HCT116 (cell line): ENCODE results near the gene SUPT3H. TPM values are rescaled to one million over a fixed set of nuclear protein-coding genes. Genes with fewer than 3 reads are reported as not detected.

Experiments used
- ATAC-seq: fragments of 200-7000 bp; cut with Tn5 transposase; 2 replicates; pipeline ENCODE4 v1.9.1; 2020; ENCODE audit warnings: mild to moderate bottlenecking, moderate library complexity
- BruUV-seq: library from RNA; stranded (reverse); fragments of 400-500 nt; replicated peaks from 2 replicates; lab custom pipeline; 2021; lab: Mats Ljungman, UMichigan
- CTCF ChIA-PET: fragments of 300-600 bp; sonication (Branson Sonifier 250); formaldehyde crosslinking; loops from one replicate; lab custom pipeline; 2021; ENCODE audit warnings: antibody characterized with exemption; lab: Charles Lee
- POLR2A ChIA-PET: fragments of 300-600, 350-600 bp; sonication (Branson Sonifier 250); formaldehyde crosslinking; loops from one replicate; lab custom pipeline; 2021; ENCODE audit warnings: antibody characterized with exemption; lab: Charles Lee
- RAD21 ChIA-PET, 2 experiments: fragments of 300-600 bp; sonication (Branson Sonifier 250); formaldehyde crosslinking; loops; one replicate each; lab custom pipeline; 2023; ENCODE audit warnings: low total read pairs in 2 of 2; ENCODE audit not compliant: uncharacterized antibody in 2 of 2, unreplicated experiment in 2 of 2, low non-redundant PET in 1 of 2; lab: Charles Lee
- DNase-seq: peaks from one replicate; pipeline ENCODE4 v3.0.0-alpha.2; 2010; ENCODE audit warnings: low read depth, low spot score
- H2AFZ ChIP-seq: fragments of 200-600 bp; shearing (Covaris generic), sonication (generic); 2 replicates; pipeline ENCODE4 v1.6.1; 2017; ENCODE audit warnings: low read depth, mixed run types, mixed read lengths, antibody characterized with exemption, low read length; ENCODE audit not compliant: poor library complexity, severe bottlenecking
- H3K27ac ChIP-seq: 2 replicates; pipeline ENCODE4 v1.5.1; 2012; ENCODE audit warnings: low read depth, low read length
- H3K27me3 ChIP-seq: fragments of 200-600 bp; sonication (generic); 2 replicates; pipeline ENCODE4 v1.6.1; 2016; ENCODE audit warnings: mixed run types, low read length, mixed read lengths; ENCODE audit not compliant: insufficient read depth
- H3K36me3 ChIP-seq, 2 experiments: fragments of 200-500 bp in 1 of 2; fragments of 200-600 bp in 1 of 2; sonication (Bioruptor generic) in 1 of 2; sonication (generic) in 1 of 2; 2 replicates each; pipeline versions ENCODE4 v1.5.1 to v1.6.1; 2014 to 2016; ENCODE audit warnings: low read length in 2 of 2, inconsistent platforms in 1 of 2, mixed read lengths in 1 of 2, mixed run types in 1 of 2; ENCODE audit not compliant: insufficient read depth in 2 of 2, control insufficient read depth in 1 of 2
- H3K4me1 ChIP-seq, 2 experiments: fragments of 200-600 bp in 1 of 2; sonication (generic) in 1 of 2; 2 replicates each; pipeline versions ENCODE4 v1.5.1 to v1.6.1; 2012 to 2017; ENCODE audit warnings: low read length in 2 of 2, inconsistent platforms in 1 of 2, mild to moderate bottlenecking in 1 of 2, mixed read lengths in 1 of 2, mixed run types in 1 of 2, moderate library complexity in 1 of 2; ENCODE audit not compliant: insufficient read depth in 2 of 2, control insufficient read depth in 1 of 2
- H3K4me2 ChIP-seq: fragments of 200-600 bp; sonication (generic); 2 replicates; pipeline ENCODE4 v1.6.1; 2017; ENCODE audit warnings: mixed run types, low read length, mixed read lengths
- H3K4me3 ChIP-seq, 2 experiments: fragments of 200-600 bp in 1 of 2; sonication (generic) in 1 of 2; replicated peaks in 1 of 2; 2 replicates each; pipeline ENCODE4 v1.5.1; 2011 to 2016; ENCODE audit warnings: low read length in 2 of 2, control low read depth in 1 of 2, low read depth in 1 of 2, mild to moderate bottlenecking in 1 of 2, mixed read lengths in 1 of 2, mixed run types in 1 of 2
- H3K79me2 ChIP-seq: fragments of 200-600 bp; sonication (generic); 2 replicates; pipeline ENCODE4 v1.6.1; 2017; ENCODE audit warnings: mild to moderate bottlenecking, mixed run types, low read length, moderate library complexity, mixed read lengths; ENCODE audit not compliant: insufficient read depth
- H3K9ac ChIP-seq: fragments of 200-600 bp; sonication (generic); 2 replicates; pipeline ENCODE4 v1.6.1; 2016; ENCODE audit warnings: low read length, mixed read lengths
- H3K9me2 ChIP-seq: fragments of 200-600 bp; sonication (generic), shearing (Covaris generic); 2 replicates; pipeline ENCODE4 v1.6.1; 2017; ENCODE audit warnings: mixed run types, mild to moderate bottlenecking, moderate library complexity; ENCODE audit not compliant: insufficient read depth
- H3K9me3 ChIP-seq, 2 experiments: fragments of 200-500 bp in 1 of 2; fragments of 200-600 bp in 1 of 2; sonication (Bioruptor generic) in 1 of 2; sonication (generic) in 1 of 2; 2 replicates each; pipeline ENCODE4 v1.6.1; 2014 to 2017; ENCODE audit warnings: low read length in 2 of 2, mixed read lengths in 2 of 2, inconsistent platforms in 1 of 2, low read depth in 1 of 2, mild to moderate bottlenecking in 1 of 2, mixed run types in 1 of 2, moderate library complexity in 1 of 2; ENCODE audit not compliant: control insufficient read depth in 1 of 2, insufficient read depth in 1 of 2
- H4K20me1 ChIP-seq: fragments of 200-600 bp; sonication (generic), shearing (Covaris generic); 2 replicates; pipeline ENCODE4 v1.6.1; 2017; ENCODE audit warnings: mixed run types, mild to moderate bottlenecking, moderate library complexity; ENCODE audit not compliant: insufficient read depth
- CBX3 ChIP-seq: IDR thresholded peaks from 2 replicates; pipeline ENCODE4 v1.6.1; 2012; ENCODE audit warnings: low read depth
- CEBPB ChIP-seq: IDR thresholded peaks from 2 replicates; pipeline ENCODE4 v1.6.1; 2012; ENCODE audit warnings: low read depth
- EGR1 ChIP-seq: IDR thresholded peaks from 2 replicates; pipeline ENCODE4 v1.6.1; 2012; ENCODE audit warnings: low read depth
- EZH2 ChIP-seq: fragments of 200-600 bp; sonication (generic); IDR thresholded peaks from 2 replicates; pipeline ENCODE4 v1.6.1; 2017; ENCODE audit warnings: antibody characterized with exemption, mixed run types
- EZH2phosphoT487 ChIP-seq: fragments of 200-600 bp; IDR thresholded peaks from 2 replicates; pipeline ENCODE4 v1.6.1; 2018; ENCODE audit warnings: antibody characterized with exemption, borderline replicate concordance
- MAX ChIP-seq: IDR thresholded peaks from 2 replicates; pipeline ENCODE4 v1.6.1; 2012
- POLR2AphosphoS5 ChIP-seq: IDR thresholded peaks from 2 replicates; pipeline ENCODE4 v1.6.1; 2011; ENCODE audit warnings: mild to moderate bottlenecking, low read depth, low read length, moderate library complexity
- RAD21 ChIP-seq: IDR thresholded peaks from 2 replicates; pipeline ENCODE4 v1.6.1; 2012; ENCODE audit warnings: low read depth, mild to moderate bottlenecking
- REST ChIP-seq: IDR thresholded peaks from 2 replicates; pipeline ENCODE4 v1.6.1; 2012; ENCODE audit warnings: low read depth
- SIN3A ChIP-seq: IDR thresholded peaks from 2 replicates; pipeline ENCODE4 v1.6.1; 2012; ENCODE audit warnings: low read depth
- SP1 ChIP-seq: IDR thresholded peaks from 2 replicates; pipeline ENCODE4 v1.6.1; 2012; ENCODE audit warnings: low read depth
- SRF ChIP-seq: IDR thresholded peaks from 2 replicates; pipeline ENCODE4 v1.6.1; 2012; ENCODE audit warnings: low read depth
- TCF7L2 ChIP-seq: IDR thresholded peaks from 2 replicates; pipeline ENCODE4 v1.7.0; 2011; ENCODE audit warnings: borderline replicate concordance, inconsistent platforms; ENCODE audit not compliant: insufficient read depth, insufficient read length; ENCODE audit errors: extremely low read depth
- YY1 ChIP-seq: IDR thresholded peaks from 2 replicates; pipeline ENCODE4 v1.6.1; 2011; ENCODE audit warnings: low read length, low read depth, moderate library complexity, mild to moderate bottlenecking; ENCODE audit not compliant: insufficient replicate concordance; ENCODE audit errors: extremely low read depth
- ZNF274 ChIP-seq: fragments of 200-500 bp; sonication (Bioruptor generic); IDR thresholded peaks from 2 replicates; pipeline ENCODE4 v1.6.1; 2014; ENCODE audit warnings: mild to moderate bottlenecking, low read depth, low read length, inconsistent platforms
- intact Hi-C: fragments of 100-400 bp; cut with micrococcal nuclease; formaldehyde crosslinking; loops from 2 replicates; pipeline ENCODE4 v1.10.0; 2022
- total RNA-seq: library from RNA; stranded (reverse); gene quantifications from one replicate; pipeline ENCODE4 v1.2.1, GENCODE V29; 2021; ENCODE audit not compliant: unreplicated experiment
- TF ChIP-seq, protein P1 (sequence below): IDR thresholded peaks from 2 replicates; pipeline ENCODE4 v1.6.1; 2011; ENCODE audit warnings: mild to moderate bottlenecking, low read length, moderate library complexity; ENCODE audit not compliant: insufficient replicate concordance; ENCODE audit errors: extremely low read depth

The SUPT3H gene
- total RNA-seq, 1 experiment from 2014 or later: 7.4 TPM

DNA sequence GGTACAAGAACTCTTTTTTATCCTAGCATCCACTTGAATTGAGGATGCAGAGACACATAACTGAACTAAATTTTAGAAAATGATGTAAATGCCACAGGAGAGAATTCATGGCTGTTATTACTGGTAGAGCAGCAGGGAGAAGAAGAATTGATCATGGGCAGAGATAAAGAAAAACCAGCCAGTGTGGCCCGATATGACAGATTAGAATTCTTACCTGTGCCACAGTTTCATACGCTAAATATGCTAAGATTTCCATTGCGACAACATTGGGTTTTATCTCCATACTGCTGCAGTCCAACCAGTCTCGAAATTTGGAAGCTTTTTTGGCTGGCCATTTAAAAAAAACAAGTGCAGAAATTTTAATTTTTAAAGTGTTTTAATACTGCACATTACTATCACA is 423.5 kb downstream of the SUPT3H start:
- no peak overlapping the region for H3K9ac ChIP-seq
- no peaks in the 10 kb centered on the region for H3K9me2 ChIP-seq
- no peak overlapping the region for H2AFZ ChIP-seq
- ChIA-PET RAD21 (no interaction called here), CTCF (no interaction called here)
- BruUV-seq: no TSS peak
- no peaks in the 10 kb centered on the region for H3K36me3 ChIP-seq
- no peaks in the 10 kb centered on the region for H3K27me3 ChIP-seq
- no peak overlapping the region for H3K4me3 ChIP-seq
- H3K79me2 ChIP-seq: no peaks in the 10 kb centered on the region
- H3K4me1 ChIP-seq: no peaks in the 10 kb centered on the region
- no peak overlapping the region for H3K4me2 ChIP-seq
- ATAC-seq: no peak
- DNase-seq: no peak
- peaks cover 0 to 9% of the 10 kb centered on the region in 2 experiments; a peak in 1 of 4 replicates for H3K9me3 ChIP-seq
- no peak overlapping the region for H3K27ac ChIP-seq
- no peaks in the 10 kb centered on the region for H4K20me1 ChIP-seq
- TF ChIP-seq CBX3: no peak
- TF ChIP-seq REST: no peak
- no peak for TF ChIP-seq RAD21
- TF ChIP-seq TCF7L2: no peak
- TF ChIP-seq ZNF274: no peak
- TF ChIP-seq SIN3A: no peak
- TF ChIP-seq, protein P1, sequence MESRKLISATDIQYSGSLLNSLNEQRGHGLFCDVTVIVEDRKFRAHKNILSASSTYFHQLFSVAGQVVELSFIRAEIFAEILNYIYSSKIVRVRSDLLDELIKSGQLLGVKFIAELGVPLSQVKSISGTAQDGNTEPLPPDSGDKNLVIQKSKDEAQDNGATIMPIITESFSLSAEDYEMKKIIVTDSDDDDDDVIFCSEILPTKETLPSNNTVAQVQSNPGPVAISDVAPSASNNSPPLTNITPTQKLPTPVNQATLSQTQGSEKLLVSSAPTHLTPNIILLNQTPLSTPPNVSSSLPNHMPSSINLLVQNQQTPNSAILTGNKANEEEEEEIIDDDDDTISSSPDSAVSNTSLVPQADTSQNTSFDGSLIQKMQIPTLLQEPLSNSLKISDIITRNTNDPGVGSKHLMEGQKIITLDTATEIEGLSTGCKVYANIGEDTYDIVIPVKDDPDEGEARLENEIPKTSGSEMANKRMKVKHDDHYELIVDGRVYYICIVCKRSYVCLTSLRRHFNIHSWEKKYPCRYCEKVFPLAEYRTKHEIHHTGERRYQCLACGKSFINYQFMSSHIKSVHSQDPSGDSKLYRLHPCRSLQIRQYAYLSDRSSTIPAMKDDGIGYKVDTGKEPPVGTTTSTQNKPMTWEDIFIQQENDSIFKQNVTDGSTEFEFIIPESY: no peak
- no peak for TF ChIP-seq EZH2phosphoT487
- no peak for TF ChIP-seq EZH2
- TF ChIP-seq SRF: no peak
- no peak for TF ChIP-seq EGR1
- TF ChIP-seq SP1: no peak
- TF ChIP-seq CEBPB: no peak
- no peak for TF ChIP-seq MAX
- TF ChIP-seq YY1: no peak
- no peak for TF ChIP-seq POLR2AphosphoS5
- TF ChIP-seq, all 23 proteins: peak for 0
- POLR2A ChIA-PET: no interaction called here
- intact Hi-C loops: no loop called here
